ENCODE data around the gene NOVA2.

NOVA2 gene

GRCh38 chr19:45958320-45958719 is 15.3 kb downstream of the NOVA2 start:
- Mint-ChIP-seq H3K27ac (no peak overlapping the region), H3K36me3 (no peaks in the 10 kb centered on the region), H3K4me1 (ENCODE audit: low read depth) (peaks cover 3% of the 10 kb centered on the region), H3K9me3 (ENCODE audit: low read depth) (no peaks in the 10 kb centered on the region), H3K27me3 (peaks cover 38% of the 10 kb centered on the region), H3K4me3 (no peak overlapping the region)

DNA sequence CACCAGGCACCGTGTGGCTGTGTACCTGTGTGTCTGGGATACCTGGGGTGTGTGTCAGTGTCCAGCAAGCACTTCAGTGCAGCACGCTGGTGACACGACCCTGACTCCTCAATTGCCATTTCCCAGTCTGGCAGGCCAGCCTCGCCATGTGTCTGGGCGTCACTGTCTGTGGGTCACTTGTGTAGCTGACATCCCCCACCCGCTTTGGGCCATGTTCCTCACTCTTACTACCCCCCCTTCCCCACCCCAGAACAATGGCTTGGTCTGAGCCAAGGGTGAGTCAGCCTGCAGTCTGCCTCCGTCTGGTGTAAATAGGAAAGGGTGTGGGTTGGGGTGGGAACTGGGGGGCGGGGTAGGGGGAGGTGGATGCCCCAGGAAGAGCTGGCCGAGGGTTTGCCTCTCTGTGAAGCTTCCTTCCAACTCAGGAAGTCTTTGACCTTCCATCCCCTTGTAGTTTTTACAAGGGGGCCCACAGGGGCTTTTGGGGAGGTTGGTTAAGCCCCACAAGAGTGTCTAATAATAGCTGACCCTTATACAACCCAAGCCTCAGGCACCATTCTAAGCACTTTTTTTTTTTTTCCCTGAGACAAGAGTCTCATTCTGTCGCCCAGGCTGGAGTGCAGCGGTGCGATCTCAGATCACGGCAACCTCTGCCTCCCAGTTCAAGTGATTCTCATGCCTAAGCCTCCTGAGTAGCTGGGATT is 17.6 kb downstream of the NOVA2 start:
- H3K4me1 Mint-ChIP-seq (ENCODE audit: low read depth), result peaks cover 9% of the 10 kb centered on the region
- H3K27me3 Mint-ChIP-seq, result peaks cover 34% of the 10 kb centered on the region
- H3K36me3 Mint-ChIP-seq, result no peaks in the 10 kb centered on the region
- no peak overlapping the region for H3K4me3 Mint-ChIP-seq
- H3K9me3 Mint-ChIP-seq (ENCODE audit: low read depth), result peaks cover 3% of the 10 kb centered on the region
- H3K27ac Mint-ChIP-seq, result no peak overlapping the region

DNA sequence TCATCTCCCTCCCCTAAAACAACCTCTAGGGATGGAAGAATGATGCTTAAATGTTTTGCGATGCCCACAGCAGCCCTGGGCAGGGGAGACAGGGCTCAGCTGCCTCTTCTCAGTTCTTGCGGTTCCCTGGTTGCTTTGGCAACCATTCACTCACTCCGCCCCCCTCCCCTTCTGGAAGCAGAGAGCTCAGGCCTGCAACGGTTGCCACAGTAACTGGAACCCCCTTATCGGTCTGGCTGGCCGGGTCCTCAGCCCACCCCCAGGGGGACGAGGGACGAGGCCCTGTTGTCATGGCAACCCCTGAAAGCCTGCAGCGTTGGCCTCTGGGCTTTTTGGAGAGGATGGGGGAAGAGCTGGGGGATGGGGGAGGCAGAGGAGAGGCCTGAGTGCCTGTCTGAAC is 19.5 kb downstream of the NOVA2 start:
- Mint-ChIP-seq H3K27ac (no peak overlapping the region), H3K36me3 (no peaks in the 10 kb centered on the region), H3K9me3 (ENCODE audit: low read depth) (peaks cover 3% of the 10 kb centered on the region), H3K27me3 (peaks cover 30% of the 10 kb centered on the region), H3K4me3 (no peak overlapping the region), H3K4me1 (ENCODE audit: low read depth) (peaks cover 9% of the 10 kb centered on the region)

DNA sequence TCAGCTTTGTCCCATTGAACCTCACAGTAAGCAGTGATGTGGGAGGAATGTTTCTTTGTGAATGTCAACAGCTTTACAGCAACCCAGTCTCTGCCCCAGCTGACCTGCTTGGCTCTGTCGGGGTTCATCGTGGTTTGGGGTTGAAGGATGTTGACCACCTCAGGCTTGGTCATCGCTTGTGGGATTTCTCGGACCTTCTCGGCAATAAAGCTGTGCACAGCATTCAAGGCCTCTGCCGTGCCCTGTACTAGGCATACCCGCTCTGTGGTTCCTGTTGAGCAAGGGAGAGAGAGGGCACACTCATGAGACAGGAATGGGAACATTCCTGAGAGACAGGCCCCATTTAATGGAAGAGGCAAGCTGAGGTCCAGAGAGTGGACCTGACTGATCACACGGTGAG is 20.0 kb downstream of the NOVA2 start:
- Mint-ChIP-seq H3K4me1 (ENCODE audit: low read depth) (peaks cover 9% of the 10 kb centered on the region), H3K27me3 (peaks cover 27% of the 10 kb centered on the region), H3K27ac (no peak overlapping the region), H3K36me3 (no peaks in the 10 kb centered on the region), H3K9me3 (ENCODE audit: low read depth) (peaks cover 3% of the 10 kb centered on the region), H3K4me3 (peak overlapping the region; percentile 78)

GRCh38 chr19:45952686-45953505 is 20.8 kb downstream of the NOVA2 start:
- H3K27ac Mint-ChIP-seq, result no peak overlapping the region

GRCh38 chr19:45952341-45952685 is 21.4 kb downstream of the NOVA2 start:
- Mint-ChIP-seq H3K9me3 (ENCODE audit: low read depth) (peaks cover 3% of the 10 kb centered on the region), H3K27ac (no peak overlapping the region), H3K4me3 (peak overlapping the region; percentile 40), H3K36me3 (no peaks in the 10 kb centered on the region), H3K4me1 (ENCODE audit: low read depth) (peaks cover 9% of the 10 kb centered on the region), H3K27me3 (peaks cover 22% of the 10 kb centered on the region)

More at GRCh38 chr19:45952686-45953505, 20.8 kb downstream of the NOVA2 start:
- Mint-ChIP-seq H3K36me3 (no peaks in the 10 kb centered on the region), H3K4me3 (peak overlapping the region; percentile 78), H3K27me3 (peaks cover 22% of the 10 kb centered on the region), H3K4me1 (ENCODE audit: low read depth) (peaks cover 9% of the 10 kb centered on the region), H3K9me3 (ENCODE audit: low read depth) (peaks cover 3% of the 10 kb centered on the region)

DNA sequence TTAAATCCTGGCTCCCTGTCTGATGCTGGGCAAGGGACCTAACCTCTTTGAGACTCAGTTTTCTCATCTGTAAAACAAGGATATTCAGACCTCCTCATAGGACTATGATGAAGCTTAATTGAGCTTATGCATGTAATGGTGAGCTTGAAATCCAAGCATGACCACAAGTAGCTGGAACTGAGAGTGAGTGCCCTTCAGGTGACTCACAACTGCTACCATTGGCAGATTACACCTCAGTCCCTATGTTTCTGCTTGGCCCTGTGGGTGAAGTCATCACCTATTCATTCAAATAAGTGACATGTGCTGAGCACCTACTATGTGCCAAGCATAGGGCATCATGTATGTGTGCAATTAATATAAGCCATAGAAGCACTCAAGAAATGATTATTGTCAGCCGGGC is 25.7 kb downstream of the NOVA2 start:
- Mint-ChIP-seq H3K4me3 (no peak overlapping the region), H3K36me3 (no peaks in the 10 kb centered on the region), H3K4me1 (ENCODE audit: low read depth) (peaks cover 2% of the 10 kb centered on the region), H3K27me3 (peaks cover 19% of the 10 kb centered on the region), H3K9me3 (ENCODE audit: low read depth) (peaks cover 3% of the 10 kb centered on the region), H3K27ac (no peak overlapping the region)

DNA sequence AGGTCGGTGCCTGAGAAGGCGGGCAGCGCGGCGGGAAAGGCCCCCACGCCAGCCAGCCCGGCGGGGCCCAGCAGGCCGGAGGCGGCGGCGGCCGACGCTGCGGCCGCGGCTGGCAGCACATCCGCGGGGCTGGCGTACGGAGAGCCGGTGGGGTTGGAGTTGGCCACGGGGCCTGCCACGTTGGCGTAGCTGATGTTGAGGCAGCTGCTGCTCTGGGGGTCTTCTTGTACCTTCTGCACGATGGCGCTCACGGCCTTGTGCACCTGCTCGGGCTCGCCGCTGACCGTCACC is 33.2 kb downstream of the NOVA2 start:
- H3K4me3 Mint-ChIP-seq, result no peak overlapping the region
- H3K36me3 Mint-ChIP-seq, result no peaks in the 10 kb centered on the region
- H3K27me3 Mint-ChIP-seq, result peaks cover 10% of the 10 kb centered on the region
- no peaks in the 10 kb centered on the region for H3K9me3 Mint-ChIP-seq (ENCODE audit: low read depth)
- H3K4me1 Mint-ChIP-seq (ENCODE audit: low read depth), result no peaks in the 10 kb centered on the region
- no peak overlapping the region for H3K27ac Mint-ChIP-seq

- Mint-ChIP-seq H3K4me3 (no peak overlapping the region), H3K36me3 (no peaks in the 10 kb centered on the region), H3K9me3 (ENCODE audit: low read depth) (no peaks in the 10 kb centered on the region), H3K4me1 (ENCODE audit: low read depth) (no peaks in the 10 kb centered on the region), H3K27me3 (peaks cover 13% of the 10 kb centered on the region), H3K27ac (no peak overlapping the region)
Measured at GRCh38 chr19:45939792-45940514, 33.7 kb downstream of the NOVA2 start.

DNA sequence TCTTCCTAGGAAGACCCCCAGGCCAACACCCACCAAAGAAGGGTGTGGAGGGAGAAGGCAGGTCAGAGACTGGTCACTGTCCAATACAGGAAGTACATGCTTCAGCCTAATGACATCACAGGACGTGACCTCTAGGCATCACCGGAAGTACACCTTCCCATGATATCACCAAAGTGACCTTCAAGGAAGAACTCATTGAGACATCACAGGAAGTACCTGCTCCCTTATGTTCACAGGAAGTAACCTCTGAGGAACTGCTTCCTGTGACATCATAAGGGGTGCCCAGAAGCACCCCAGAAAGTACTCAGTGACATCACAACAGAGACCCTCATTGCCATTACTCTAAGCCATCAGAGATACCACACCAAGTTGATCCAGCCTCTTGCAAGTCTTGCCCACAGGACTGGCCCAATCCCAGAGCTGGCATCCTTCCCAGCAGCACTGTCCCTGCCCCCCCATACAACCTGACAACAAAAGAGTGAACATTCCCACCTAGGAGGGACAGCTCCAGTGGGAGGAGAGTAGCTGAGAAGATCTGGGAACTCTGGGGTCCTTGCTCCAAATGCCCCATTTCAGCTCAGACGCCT is 34.8 kb downstream of the NOVA2 start:
- H3K4me1 Mint-ChIP-seq (ENCODE audit: low read depth), result no peaks in the 10 kb centered on the region
- no peaks in the 10 kb centered on the region for H3K9me3 Mint-ChIP-seq (ENCODE audit: low read depth)
- no peaks in the 10 kb centered on the region for H3K36me3 Mint-ChIP-seq
- H3K27ac Mint-ChIP-seq, result no peak overlapping the region
- peaks cover 15% of the 10 kb centered on the region for H3K27me3 Mint-ChIP-seq
- no peak overlapping the region for H3K4me3 Mint-ChIP-seq

- no peaks in the 10 kb centered on the region for H3K4me1 Mint-ChIP-seq (ENCODE audit: low read depth)
- H3K4me3 Mint-ChIP-seq, result no peak overlapping the region
- H3K9me3 Mint-ChIP-seq (ENCODE audit: low read depth), result no peaks in the 10 kb centered on the region
- peaks cover 19% of the 10 kb centered on the region for H3K27me3 Mint-ChIP-seq
- no peaks in the 10 kb centered on the region for H3K36me3 Mint-ChIP-seq
- no peak overlapping the region for H3K27ac Mint-ChIP-seq
Measured at GRCh38 chr19:45935267-45935666, 38.4 kb downstream of the NOVA2 start.

DNA sequence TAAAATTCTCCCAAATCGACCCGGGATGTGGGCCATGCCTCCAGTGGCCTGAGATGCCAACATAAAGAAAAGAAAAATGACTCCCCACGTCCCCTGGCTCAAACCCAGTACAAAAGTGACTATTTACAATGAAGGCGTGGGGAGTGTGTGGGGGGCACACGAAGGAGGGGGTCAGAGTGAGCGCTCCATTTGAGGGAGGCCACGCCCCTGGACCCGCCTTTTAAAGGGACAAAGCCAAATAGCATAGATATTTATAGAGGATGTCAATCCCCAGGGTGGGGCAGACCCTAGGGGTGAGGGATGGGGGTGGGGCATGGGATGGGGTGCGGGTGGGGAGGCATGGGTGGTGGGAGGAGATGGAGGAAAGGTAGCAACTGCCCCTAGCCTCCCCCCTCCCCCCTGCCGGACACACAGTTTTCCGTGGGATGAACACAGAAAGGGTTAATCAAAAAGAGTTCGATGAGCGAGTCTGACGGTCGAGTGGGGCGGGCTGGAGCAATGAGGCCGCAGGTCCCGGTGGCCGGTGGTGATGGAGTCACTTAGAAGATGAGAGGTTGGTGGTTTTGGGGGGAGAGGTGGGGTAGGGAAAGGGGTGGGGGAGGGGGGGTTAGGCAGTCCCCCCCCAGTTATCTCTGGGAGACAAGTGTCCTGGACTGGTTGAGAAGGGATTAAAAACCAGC is 39.0 kb downstream of the NOVA2 start:
- Mint-ChIP-seq H3K9me3 (ENCODE audit: low read depth) (no peaks in the 10 kb centered on the region), H3K4me1 (ENCODE audit: low read depth) (no peaks in the 10 kb centered on the region), H3K36me3 (no peaks in the 10 kb centered on the region), H3K27ac (no peak overlapping the region), H3K27me3 (peaks cover 19% of the 10 kb centered on the region), H3K4me3 (no peak overlapping the region)

GRCh38 chr19:45933759-45934158 is 39.9 kb downstream of the NOVA2 start:
- no peaks in the 10 kb centered on the region for H3K4me1 Mint-ChIP-seq (ENCODE audit: low read depth)
- peaks cover 16% of the 10 kb centered on the region for H3K27me3 Mint-ChIP-seq
- H3K4me3 Mint-ChIP-seq, result no peak overlapping the region
- H3K36me3 Mint-ChIP-seq, result no peaks in the 10 kb centered on the region
- H3K27ac Mint-ChIP-seq, result no peak overlapping the region
- no peaks in the 10 kb centered on the region for H3K9me3 Mint-ChIP-seq (ENCODE audit: low read depth)

- Mint-ChIP-seq H3K4me1 (ENCODE audit: low read depth) (peaks cover 5% of the 10 kb centered on the region), H3K4me3 (no peak overlapping the region)
Measured at GRCh38 chr19:45931055-45931454, 42.6 kb downstream of the NOVA2 start.

More at GRCh38 chr19:45931055-45931454, 42.6 kb downstream of the NOVA2 start:
- no peaks in the 10 kb centered on the region for H3K9me3 Mint-ChIP-seq (ENCODE audit: low read depth)
- H3K27me3 Mint-ChIP-seq, result peaks cover 15% of the 10 kb centered on the region
- H3K27ac Mint-ChIP-seq, result no peak overlapping the region
- no peaks in the 10 kb centered on the region for H3K36me3 Mint-ChIP-seq

Measured in activated naive CD8-positive, alpha-beta T cell (primary cell).